BJ (cell line): Measurements from ENCODE around the gene MZT2B. TPM values are rescaled to one million over a fixed set of nuclear protein-coding genes. Genes with fewer than 3 reads are reported as not detected.
"Not testable (repeated sequence)": the region's sequence is repeated elsewhere in the genome, so short reads cannot be mapped to it uniquely, and the experiment has no call there.

Experiments
- CTCF ChIA-PET: fragments of 350-600 bp; formaldehyde crosslinking; extraction: SDS; loops from one replicate; lab custom pipeline; 2021; ENCODE audit warnings: antibody characterized with exemption, inconsistent platforms; lab: Yijun Ruan, JAX
- POLR2A ChIA-PET: fragments of 300-600 bp; sonication (Branson Sonifier 250); formaldehyde crosslinking; extraction: SDS; loops from one replicate; lab custom pipeline; 2021; ENCODE audit warnings: antibody characterized with exemption; lab: Charles Lee
- DNase-seq: peaks from one replicate; pipeline ENCODE4 v3.0.0-alpha.2; 2011; ENCODE audit warnings: low read depth
- H3K27me3 ChIP-seq: 2 replicates; pipeline ENCODE4 v1.6.0; 2011; ENCODE audit warnings: low read length; ENCODE audit not compliant: control insufficient read depth, insufficient read depth
- H3K36me3 ChIP-seq: 2 replicates; pipeline ENCODE4 v1.5.1; 2011; ENCODE audit warnings: low read length; ENCODE audit not compliant: control insufficient read depth, insufficient read depth
- H3K4me3 ChIP-seq: 2 replicates; pipeline ENCODE4 v1.5.1; 2011; ENCODE audit warnings: low read depth, mild to moderate bottlenecking, control low read depth, low read length
- CTCF ChIP-seq: IDR thresholded peaks from 2 replicates; pipeline ENCODE4 v1.5.1; 2011; ENCODE audit warnings: low read depth, mild to moderate bottlenecking, control low read depth, inconsistent platforms, low read length, moderate library complexity; ENCODE audit not compliant: insufficient read depth
- polyA plus RNA-seq: library from polyadenylated mRNA; depleted of rRNA; stranded (reverse); fragments of >200 nt; gene quantifications from 2 replicates; pipeline ENCODE4 v1.2.3, GENCODE V29; 2011

Gene MZT2B
- polyA plus RNA-seq, 1 experiment = 199 TPM

- POLR2A ChIA-PET, DNase-seq, CTCF ChIA-PET: not testable (repeated sequence)
Observed at GRCh38 chr2:130141645-130142370, 40.3 kb upstream of the MZT2B start.

GRCh38 chr2:130142396-130143265, 39.4 kb upstream of the MZT2B start:
- H3K4me3 ChIP-seq, POLR2A ChIA-PET, H3K27me3 ChIP-seq, H3K36me3 ChIP-seq, CTCF ChIA-PET, DNase-seq: not testable (repeated sequence)

More at GRCh38 chr2:130141645-130142370, 40.3 kb upstream of the MZT2B start:
- H3K36me3 ChIP-seq, H3K27me3 ChIP-seq, H3K4me3 ChIP-seq: not testable (repeated sequence)

GRCh38 chr2:130143266-130144039, 38.6 kb upstream of the MZT2B start:
- H3K4me3 ChIP-seq = peak overlapping the region; percentile 19; the same call in 1 of the 2 replicates
- CTCF ChIA-PET, DNase-seq, H3K36me3 ChIP-seq, H3K27me3 ChIP-seq, POLR2A ChIA-PET: not testable (repeated sequence)

GRCh38 chr2:130145006-130145414, 37.1 kb upstream of the MZT2B start, which contains the start of gene CCDC74B:
CCDC74B (minus strand) TSS chr2:130145112; CDS start chr2:130144996, 116 bp downstream.
- H3K36me3 ChIP-seq, DNase-seq, CTCF ChIA-PET, POLR2A ChIA-PET, H3K27me3 ChIP-seq: not testable (repeated sequence)
- H3K4me3 ChIP-seq = peak within 1 kb of the TSS; percentile 35

- not testable (repeated sequence) for DNase-seq, H3K36me3 ChIP-seq
Observed at GRCh38 chr2:130148515-130148914, 33.5 kb upstream of the MZT2B start.

GRCh38 chr2:130150181-130151144, 31.6 kb upstream of the MZT2B start:
- peaks cover 6% of the 10 kb centered on the region for H3K36me3 ChIP-seq
- no peaks in the 10 kb centered on the region for H3K27me3 ChIP-seq
- POLR2A ChIA-PET = no interaction called here
- no peak for TF ChIP-seq CTCF
- H3K4me3 ChIP-seq = no peak overlapping the region
- CTCF ChIA-PET = no interaction called here
- DNase-seq = no peak

More at GRCh38 chr2:130148515-130148914, 33.5 kb upstream of the MZT2B start:
- POLR2A ChIA-PET, H3K27me3 ChIP-seq, H3K4me3 ChIP-seq, CTCF ChIA-PET: not testable (repeated sequence)

- CTCF ChIA-PET, DNase-seq: not testable (repeated sequence)
Observed at GRCh38 chr2:130151145-130151512, 30.9 kb upstream of the MZT2B start.

GRCh38 chr2:130152136-130152815, 29.8 kb upstream of the MZT2B start:
- H3K36me3 ChIP-seq, H3K27me3 ChIP-seq, DNase-seq, H3K4me3 ChIP-seq, POLR2A ChIA-PET: not testable (repeated sequence)
- CTCF ChIA-PET = interaction anchor here (0.7 kb wide), 1 partner anchor 899 kb away, joined by 3 read pairs; no protein-coding TSS in a partner anchor

More at GRCh38 chr2:130151145-130151512, 30.9 kb upstream of the MZT2B start:
- H3K36me3 ChIP-seq, H3K4me3 ChIP-seq, POLR2A ChIA-PET, H3K27me3 ChIP-seq: not testable (repeated sequence)
